Thymus (tissue), 11 donors: ENCODE results near the gene ZNF618. TPM values are rescaled to one million over a fixed set of nuclear protein-coding genes. Genes with fewer than 3 reads are reported as not detected.

ENCODE experiments used
- DNase-seq, 9 donors: peaks; one replicate each; pipeline ENCODE4 v3.0.0-alpha.2; 2013; ENCODE audit warnings: low spot score in 9 of 9, low read depth in 6 of 9, missing footprints in 1 of 9
- H3K27ac ChIP-seq, 2 donors: one replicate each; pipeline ENCODE4 v1.5.1; 2013; ENCODE audit warnings: control low read depth in 1 of 2, low read depth in 1 of 2, low read length in 1 of 2, mild to moderate bottlenecking in 1 of 2, moderate library complexity in 1 of 2
- H3K27me3 ChIP-seq, 2 donors: one replicate each; pipeline ENCODE4 v1.5.1; 2013; ENCODE audit warnings: low read length in 1 of 2; ENCODE audit not compliant: control insufficient read depth in 2 of 2, insufficient read depth in 1 of 2
- H3K36me3 ChIP-seq, 2 donors: one replicate each; pipeline ENCODE4 v1.5.1; 2013; ENCODE audit warnings: low read length in 1 of 2, mild to moderate bottlenecking in 1 of 2, moderate library complexity in 1 of 2; ENCODE audit not compliant: control insufficient read depth in 2 of 2, insufficient read depth in 2 of 2
- H3K4me1 ChIP-seq, 2 donors: one replicate each; pipeline ENCODE4 v1.5.1; 2013; ENCODE audit warnings: low read length in 2 of 2; ENCODE audit not compliant: control insufficient read depth in 2 of 2, insufficient read depth in 2 of 2
- H3K4me3 ChIP-seq, 2 donors: one replicate each; pipeline ENCODE4 v1.5.1; 2013; ENCODE audit warnings: low read length in 2 of 2, control low read depth in 1 of 2, mild to moderate bottlenecking in 1 of 2
- H3K9me3 ChIP-seq, 2 donors: one replicate each; pipeline ENCODE4 v1.5.1; 2013; ENCODE audit warnings: low read length in 1 of 2, mild to moderate bottlenecking in 1 of 2; ENCODE audit not compliant: control insufficient read depth in 2 of 2, insufficient read depth in 1 of 2
- WGBS: extraction: QIAGEN DNeasy Blood & Tissue Kit; methylation state at CpG from one replicate; pipeline ENCODE4 v1.1.7; 2013; 5-methylcytosine and 5-hydroxymethylcytosine counted together
- polyA plus RNA-seq: library from polyadenylated mRNA; stranded (reverse); fragments of 200-250 nt; gene quantifications from one replicate; pipeline ENCODE4 v1.2.3, GENCODE V29; 2013
- total RNA-seq: library from RNA; stranded (reverse); fragments of 120-200 nt; gene quantifications from one replicate; pipeline ENCODE4 v1.2.4, GENCODE V29; 2013
- donor health status: healthy.

The ZNF618 gene
- total and polyA plus RNA-seq, 2 donors: 1.6 to 1.8 TPM

GRCh38 chr9:113854310-113854709 is 21.8 kb upstream of the ZNF618 start:
- no peak for DNase-seq
- Histone ChIP-seq H3K4me3 (no peak overlapping the region), H3K36me3 (no peaks in the 10 kb centered on the region), H3K9me3 (no peaks in the 10 kb centered on the region), H3K27ac (no peak overlapping the region), H3K27me3 (no peaks in the 10 kb centered on the region), H3K4me1 (no peaks in the 10 kb centered on the region)
- 98% methylated on average over 2 of the region's 2 CpGs for WGBS

- H3K4me3 ChIP-seq: no peak overlapping the region
- H3K4me1 ChIP-seq: no peaks in the 10 kb centered on the region
- WGBS: 92% methylated on average over 4 of the region's 4 CpGs
- no peaks in the 10 kb centered on the region for H3K36me3 ChIP-seq
- no peaks in the 10 kb centered on the region for H3K9me3 ChIP-seq
- no peak for DNase-seq
- no peak overlapping the region for H3K27ac ChIP-seq
- H3K27me3 ChIP-seq: no peaks in the 10 kb centered on the region
Measured at GRCh38 chr9:113857875-113858274, 18.2 kb upstream of the ZNF618 start.

GRCh38 chr9:113858282-113858681 is 17.8 kb upstream of the ZNF618 start:
- H3K4me3 ChIP-seq: no peak overlapping the region
- H3K9me3 ChIP-seq: no peaks in the 10 kb centered on the region
- H3K27me3 ChIP-seq: no peaks in the 10 kb centered on the region
- no peaks in the 10 kb centered on the region for H3K36me3 ChIP-seq
- DNase-seq: no peak
- no peaks in the 10 kb centered on the region for H3K4me1 ChIP-seq
- H3K27ac ChIP-seq: no peak overlapping the region
- 95% methylated on average over 1 of the region's 1 CpG for WGBS

GRCh38 chr9:113863345-113863744 is 12.8 kb upstream of the ZNF618 start:
- no peaks in the 10 kb centered on the region for H3K4me1 ChIP-seq
- no peaks in the 10 kb centered on the region for H3K9me3 ChIP-seq
- H3K27me3 ChIP-seq: no peaks in the 10 kb centered on the region
- H3K4me3 ChIP-seq: no peak overlapping the region
- H3K36me3 ChIP-seq: no peaks in the 10 kb centered on the region
- DNase-seq: no peak
- WGBS: 99% methylated on average over 2 of the region's 2 CpGs
- H3K27ac ChIP-seq: no peak overlapping the region

GRCh38 chr9:113868501-113868900 is 7.6 kb upstream of the ZNF618 start:
- WGBS: 93% methylated on average over 3 of the region's 3 CpGs

GRCh38 chr9:113872485-113873143 is 3.5 kb upstream of the ZNF618 start:
- DNase-seq: no peak
- peaks cover 10 to 33% of the 10 kb centered on the region in 2 donors for H3K27me3 ChIP-seq
- 97% methylated on average over 10 of the region's 10 CpGs for WGBS

More at GRCh38 chr9:113868501-113868900, 7.6 kb upstream of the ZNF618 start:
- Histone ChIP-seq H3K27me3 (peaks cover 3 to 7% of the 10 kb centered on the region in 2 donors), H3K4me3 (no peak overlapping the region), H3K4me1 (no peaks in the 10 kb centered on the region), H3K36me3 (no peaks in the 10 kb centered on the region), H3K27ac (no peak overlapping the region), H3K9me3 (no peaks in the 10 kb centered on the region)
- no peak for DNase-seq

GRCh38 chr9:113873446-113873845 is 2.7 kb upstream of the ZNF618 start:
- no peak for DNase-seq
- 97% methylated on average over 5 of the region's 5 CpGs for WGBS
- Histone ChIP-seq H3K9me3 (no peaks in the 10 kb centered on the region), H3K4me3 (no peak overlapping the region), H3K36me3 (no peaks in the 10 kb centered on the region), H3K27me3 (peaks cover 10 to 33% of the 10 kb centered on the region in 2 donors), H3K27ac (no peak overlapping the region), H3K4me1 (peaks cover 0 to 3% of the 10 kb centered on the region in 2 donors)

More at GRCh38 chr9:113872485-113873143, 3.5 kb upstream of the ZNF618 start:
- Histone ChIP-seq H3K9me3 (no peaks in the 10 kb centered on the region), H3K4me3 (no peak overlapping the region), H3K36me3 (no peaks in the 10 kb centered on the region), H3K27ac (no peak overlapping the region), H3K4me1 (peaks cover 0 to 3% of the 10 kb centered on the region in 2 donors)

- H3K27ac ChIP-seq: no peak overlapping the region
- no peaks in the 10 kb centered on the region for H3K9me3 ChIP-seq
- peaks cover 10 to 33% of the 10 kb centered on the region in 2 donors for H3K27me3 ChIP-seq
- 96% methylated on average over 3 of the region's 3 CpGs for WGBS
- no peaks in the 10 kb centered on the region for H3K36me3 ChIP-seq
- H3K4me3 ChIP-seq: no peak overlapping the region
- H3K4me1 ChIP-seq: peaks cover 0 to 3% of the 10 kb centered on the region in 2 donors
- DNase-seq: no peak
Measured at GRCh38 chr9:113873926-113874325, 2.2 kb upstream of the ZNF618 start.

- H3K27ac ChIP-seq: no peak overlapping the region
- H3K4me3 ChIP-seq: peak overlapping the region in 1 of 2 donors; percentile 95
- no peaks in the 10 kb centered on the region for H3K9me3 ChIP-seq
- H3K27me3 ChIP-seq: peaks cover 10 to 33% of the 10 kb centered on the region in 2 donors
- 5% methylated on average over 55 of the region's 55 CpGs for WGBS
- no peaks in the 10 kb centered on the region for H3K36me3 ChIP-seq
- DNase-seq: no peak
- peaks cover 0 to 3% of the 10 kb centered on the region in 2 donors for H3K4me1 ChIP-seq
Measured at GRCh38 chr9:113875459-113876150, 504 bp upstream of the ZNF618 start.
